IPS-15b (cell line): ENCODE measurements around the gene UBE4B.

Source experiments
- H3K27me3 ChIP-seq: one replicate; pipeline ENCODE4 v1.6.1; 2013; ENCODE audit warnings: low read length; ENCODE audit not compliant: control insufficient read depth, insufficient read depth
- H3K36me3 ChIP-seq: one replicate; pipeline ENCODE4 v1.6.1; 2013; ENCODE audit warnings: low read length; ENCODE audit not compliant: control insufficient read depth, insufficient read depth
- H3K4me1 ChIP-seq: one replicate; pipeline ENCODE4 v1.6.1; 2013; ENCODE audit warnings: mild to moderate bottlenecking, low read length; ENCODE audit not compliant: control insufficient read depth, insufficient read depth
- H3K4me3 ChIP-seq: one replicate; pipeline ENCODE4 v1.5.1; 2013; ENCODE audit warnings: low read depth, low read length
- H3K9ac ChIP-seq: one replicate; pipeline ENCODE4 v1.6.1; 2013; ENCODE audit warnings: low read depth, mild to moderate bottlenecking, low read length
- H3K9me3 ChIP-seq: one replicate; pipeline ENCODE4 v1.6.1; 2013; ENCODE audit warnings: mild to moderate bottlenecking, low read length; ENCODE audit not compliant: control insufficient read depth, insufficient read depth

Gene UBE4B

GRCh38 chr1:10161541-10162290 lies 129.0 kb downstream of the UBE4B start:
- H3K36me3 ChIP-seq = peaks cover 14% of the 10 kb centered on the region
- no peaks in the 10 kb centered on the region for H3K27me3 ChIP-seq
- H3K4me1 ChIP-seq = no peaks in the 10 kb centered on the region
- no peaks in the 10 kb centered on the region for H3K9me3 ChIP-seq
- no peak overlapping the region for H3K4me3 ChIP-seq
- H3K9ac ChIP-seq = no peak overlapping the region

GRCh38 chr1:10168912-10169514 lies 136.3 kb downstream of the UBE4B start:
- Histone ChIP-seq H3K36me3 (peaks cover 30% of the 10 kb centered on the region), H3K4me3 (no peak overlapping the region), H3K9me3 (no peaks in the 10 kb centered on the region), H3K4me1 (no peaks in the 10 kb centered on the region), H3K27me3 (no peaks in the 10 kb centered on the region), H3K9ac (no peak overlapping the region)

- H3K36me3 ChIP-seq = peaks cover 24% of the 10 kb centered on the region
- no peaks in the 10 kb centered on the region for H3K9me3 ChIP-seq
- no peaks in the 10 kb centered on the region for H3K27me3 ChIP-seq
- H3K9ac ChIP-seq = no peak overlapping the region
- no peaks in the 10 kb centered on the region for H3K4me1 ChIP-seq
- no peak overlapping the region for H3K4me3 ChIP-seq
These were observed 137.4 kb downstream of the UBE4B start for GRCh38 chr1:10170239-10170574.

GRCh38 chr1:10171105-10171767 lies 138.5 kb downstream of the UBE4B start:
- Histone ChIP-seq H3K27me3 (no peaks in the 10 kb centered on the region), H3K9ac (no peak overlapping the region), H3K36me3 (peaks cover 16% of the 10 kb centered on the region), H3K4me3 (no peak overlapping the region), H3K4me1 (no peaks in the 10 kb centered on the region), H3K9me3 (no peaks in the 10 kb centered on the region)

GRCh38 chr1:10171995-10172669 lies 139.4 kb downstream of the UBE4B start:
- no peaks in the 10 kb centered on the region for H3K9me3 ChIP-seq
- H3K27me3 ChIP-seq = no peaks in the 10 kb centered on the region
- H3K4me3 ChIP-seq = no peak overlapping the region
- H3K9ac ChIP-seq = no peak overlapping the region
- H3K36me3 ChIP-seq = peaks cover 15% of the 10 kb centered on the region
- no peaks in the 10 kb centered on the region for H3K4me1 ChIP-seq

DNA sequence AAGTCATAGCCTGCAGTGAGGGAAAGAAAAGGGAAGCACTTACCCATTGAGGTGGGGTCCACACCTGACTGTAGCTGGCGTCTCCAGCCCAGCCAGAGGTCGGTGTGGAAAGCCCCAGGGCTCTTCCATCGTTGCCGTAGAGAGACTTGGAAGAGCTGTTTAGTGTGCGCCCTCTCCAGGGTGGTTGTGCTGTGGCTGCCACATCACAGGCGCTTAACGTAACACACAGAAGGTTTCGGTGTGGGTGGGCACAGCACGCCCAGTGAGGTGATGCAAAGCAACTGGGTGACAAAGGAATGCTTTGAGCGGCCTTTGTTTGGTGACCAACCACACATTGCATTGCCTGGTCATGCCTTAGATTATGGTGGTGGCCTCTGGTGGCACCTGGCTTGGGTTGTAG lies 140.8 kb downstream of the UBE4B start:
- H3K4me3 ChIP-seq = no peak overlapping the region
- no peaks in the 10 kb centered on the region for H3K27me3 ChIP-seq
- H3K36me3 ChIP-seq = peaks cover 12% of the 10 kb centered on the region
- no peak overlapping the region for H3K9ac ChIP-seq
- H3K9me3 ChIP-seq = no peaks in the 10 kb centered on the region
- no peaks in the 10 kb centered on the region for H3K4me1 ChIP-seq

GRCh38 chr1:10177876-10178275 lies 145.1 kb downstream of the UBE4B start:
- no peaks in the 10 kb centered on the region for H3K27me3 ChIP-seq
- H3K4me3 ChIP-seq = no peak overlapping the region
- peaks cover 13% of the 10 kb centered on the region for H3K36me3 ChIP-seq
- H3K9me3 ChIP-seq = no peaks in the 10 kb centered on the region
- no peak overlapping the region for H3K9ac ChIP-seq
- peaks cover 4% of the 10 kb centered on the region for H3K4me1 ChIP-seq

GRCh38 chr1:10178597-10179405 lies 146.0 kb downstream of the UBE4B start:
- no peaks in the 10 kb centered on the region for H3K9me3 ChIP-seq
- H3K27me3 ChIP-seq = no peaks in the 10 kb centered on the region
- no peak overlapping the region for H3K9ac ChIP-seq
- peaks cover 4% of the 10 kb centered on the region for H3K4me1 ChIP-seq
- no peak overlapping the region for H3K4me3 ChIP-seq
- peaks cover 13% of the 10 kb centered on the region for H3K36me3 ChIP-seq

DNA sequence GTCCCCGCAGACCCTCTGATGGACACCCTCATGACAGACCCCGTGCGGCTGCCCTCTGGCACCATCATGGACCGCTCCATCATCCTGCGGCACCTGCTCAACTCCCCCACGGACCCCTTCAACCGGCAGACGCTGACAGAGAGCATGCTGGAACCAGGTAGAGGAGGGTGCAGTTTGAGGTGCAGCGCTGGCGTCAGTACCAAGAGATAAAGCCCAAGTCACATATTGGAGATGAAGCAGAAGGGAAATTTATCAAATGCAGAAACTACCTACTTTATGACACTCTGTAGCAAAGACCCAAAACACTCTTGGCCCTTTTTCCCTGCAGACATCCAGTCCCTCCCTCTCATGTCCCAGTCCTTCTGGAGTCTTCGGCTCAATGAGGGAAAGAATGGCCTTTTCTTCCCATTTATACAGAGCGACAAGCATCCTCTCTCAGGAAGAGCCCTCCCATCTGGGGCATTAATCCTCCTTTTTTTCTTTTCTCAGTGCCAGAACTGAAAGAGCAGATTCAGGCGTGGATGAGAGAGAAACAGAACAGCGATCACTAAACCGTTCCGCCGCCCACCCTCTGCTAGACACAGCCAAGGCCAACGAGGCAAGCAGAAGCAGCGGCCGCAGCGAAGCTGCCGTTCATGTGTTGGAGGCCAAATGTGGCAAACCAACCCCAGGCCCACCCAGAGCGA lies 146.8 kb downstream of the UBE4B start:
- H3K4me1 ChIP-seq = peaks cover 4% of the 10 kb centered on the region
- no peaks in the 10 kb centered on the region for H3K27me3 ChIP-seq
- no peaks in the 10 kb centered on the region for H3K9me3 ChIP-seq
- H3K9ac ChIP-seq = no peak overlapping the region
- H3K4me3 ChIP-seq = no peak overlapping the region
- H3K36me3 ChIP-seq = peaks cover 13% of the 10 kb centered on the region

- no peak overlapping the region for H3K9ac ChIP-seq
- H3K9me3 ChIP-seq = no peaks in the 10 kb centered on the region
- H3K4me3 ChIP-seq = no peak overlapping the region
- H3K36me3 ChIP-seq = peaks cover 13% of the 10 kb centered on the region
- no peaks in the 10 kb centered on the region for H3K27me3 ChIP-seq
- H3K4me1 ChIP-seq = peaks cover 4% of the 10 kb centered on the region
These were observed 148.4 kb downstream of the UBE4B start for GRCh38 chr1:10181154-10181553.

- H3K9me3 ChIP-seq = no peaks in the 10 kb centered on the region
- no peak overlapping the region for H3K9ac ChIP-seq
- H3K36me3 ChIP-seq = no peaks in the 10 kb centered on the region
- H3K4me1 ChIP-seq = no peaks in the 10 kb centered on the region
- no peak overlapping the region for H3K4me3 ChIP-seq
- H3K27me3 ChIP-seq = no peaks in the 10 kb centered on the region
These were observed 153.0 kb downstream of the UBE4B start for GRCh38 chr1:10185759-10186158.
